Psoas muscle (tissue), 8 donors: ENCODE results near the gene ETV6. TPM values are rescaled to one million over a fixed set of nuclear protein-coding genes. Genes with fewer than 3 reads are reported as not detected.

Experiments used
- ATAC-seq, 4 donors: fragments of 200-7000 bp; cut with Tn5 transposase; one replicate each; pipeline ENCODE4 v1.9.1; 2020; ENCODE audit warnings: moderate library complexity in 3 of 4, mild to moderate bottlenecking in 2 of 4
- DNase-seq, 2 donors: peaks; one replicate each; pipeline ENCODE4 v3.0.0-alpha.2; 2020
- H3K27ac ChIP-seq: fragments of 200-600 bp; one replicate; pipeline ENCODE4 v1.8.0; 2022
- H3K27me3 ChIP-seq, 3 donors: fragments of 200-600 bp in 1 of 3; one replicate each; pipeline versions ENCODE4 v1.6.1 to v1.8.0; 2013 to 2022; ENCODE audit warnings: low read length in 2 of 3, mild to moderate bottlenecking in 2 of 3, moderate library complexity in 1 of 3; ENCODE audit not compliant: insufficient read depth in 3 of 3
- H3K36me3 ChIP-seq, 2 donors: fragments of 200-600 bp in 1 of 2; one replicate each; pipeline versions ENCODE4 v1.6.1 to v1.8.0; 2013 to 2022; ENCODE audit warnings: low read depth in 1 of 2, mild to moderate bottlenecking in 1 of 2, moderate library complexity in 1 of 2; ENCODE audit not compliant: insufficient read depth in 1 of 2
- H3K4me1 ChIP-seq: fragments of 200-600 bp; one replicate; pipeline ENCODE4 v1.8.0; 2022
- H3K4me3 ChIP-seq: fragments of 200-600 bp; one replicate; pipeline ENCODE4 v1.8.0; 2022; ENCODE audit warnings: mild to moderate bottlenecking
- H3K9me3 ChIP-seq: fragments of 200-600 bp; one replicate; pipeline ENCODE4 v1.8.0; 2022
- CTCF ChIP-seq: fragments of 200-600 bp; IDR thresholded peaks from one replicate; pipeline ENCODE4 v1.8.0; 2022; ENCODE audit warnings: antibody characterized with exemption
- WGBS, 3 donors: extraction: QIAGEN DNeasy Blood & Tissue Kit; methylation state at CpG; one replicate each; pipeline versions ENCODE4 v1.1.6 to v1.1.7; 2013; 5-methylcytosine and 5-hydroxymethylcytosine counted together
- intact Hi-C, 2 donors: fragments of 100-400 bp; cut with DNase I; formaldehyde crosslinking; loops; one replicate each; pipeline versions ENCODE4 v1.11.0 to v1.14.2; 2022
- polyA plus RNA-seq, 3 donors: library from polyadenylated mRNA; stranded (reverse); fragments of 200-250 nt; gene quantifications; one replicate each; pipeline ENCODE4 v1.2.3, GENCODE V29; 2013
- total RNA-seq, 4 donors: library from RNA; stranded (reverse); fragmentation: NEBNext Ultra II Directional in 2 of 4; extraction: Animal tissue kit (Norgen Biotek cat#: 25700) in 2 of 4; gene quantifications; one replicate each; pipeline versions ENCODE4 v1.2.1 to v1.2.4, GENCODE V29; 2021 to 2023
- donor health status: healthy with polysubstance abuse.
- donor health status: DM: no; HTN: no; CAD: no; lungs with moderate emphysema.
- donor health status: Bipolar disorder and iron deficiency.
- donor health status: healthy.
- donor health status: DM: yes; HTN: yes; CAD: no.
- donor health status: DM: no; HTN: no; CAD: no.
- donor health status: DM: no; HTN: no; CAD: no.
- donor health status: DM: yes; HTN: yes; CAD: no.

Gene ETV6
- total and polyA plus RNA-seq, 7 donors = 2.8 to 22.9 (median 4.9) TPM

- Histone ChIP-seq H3K27me3 (no peaks in the 10 kb centered on the region), H3K27ac (peak overlapping the region; percentile 44), H3K4me1 (peaks cover 10% of the 10 kb centered on the region), H3K36me3 (peaks cover 0 to 20% of the 10 kb centered on the region in 2 donors), H3K4me3 (no peak overlapping the region), H3K9me3 (no peaks in the 10 kb centered on the region)
- DNase-seq (peak in 1 of 2 donors; percentile 30), ATAC-seq (peak in 3 of 4 donors; percentile 29 to 48 (median 41))
- no peak for TF ChIP-seq CTCF
- intact Hi-C loops = loop anchor here in 1 of 2 donors (5.0 kb wide), 1 partner anchor 38 kb away; no protein-coding TSS in a partner anchor
- 67 to 72% (median 69%) methylated on average over 8 of the region's 8 CpGs for WGBS, 3 donors
These were observed 189.7 kb downstream of the ETV6 start for GRCh38 chr12:11839091-11839641.

GRCh38 chr12:11840366-11840765, 190.9 kb downstream of the ETV6 start:
- Histone ChIP-seq H3K4me3 (no peak overlapping the region), H3K9me3 (no peaks in the 10 kb centered on the region), H3K36me3 (peaks cover 0 to 20% of the 10 kb centered on the region in 2 donors), H3K27me3 (no peaks in the 10 kb centered on the region), H3K27ac (no peak overlapping the region), H3K4me1 (peaks cover 4% of the 10 kb centered on the region)
- WGBS, 3 donors = 58 to 67% (median 60%) methylated on average over 8 of the region's 8 CpGs
- no peak for ATAC-seq
- TF ChIP-seq CTCF = no peak
- intact Hi-C loops = no loop called here
- no peak for DNase-seq

- DNase-seq = no peak
- peaks cover 0 to 17% of the 10 kb centered on the region in 2 donors for H3K36me3 ChIP-seq
- no peaks in the 10 kb centered on the region for H3K27me3 ChIP-seq
- WGBS, 3 donors = 74 to 82% (median 79%) methylated on average over 4 of the region's 4 CpGs
- no peak overlapping the region for H3K4me3 ChIP-seq
- intact Hi-C loops = no loop called here
- no peak overlapping the region for H3K27ac ChIP-seq
- no peak for TF ChIP-seq CTCF
- ATAC-seq = no peak
- H3K4me1 ChIP-seq = no peaks in the 10 kb centered on the region
- no peaks in the 10 kb centered on the region for H3K9me3 ChIP-seq
These were observed 197.0 kb downstream of the ETV6 start for GRCh38 chr12:11846488-11846887.

- TF ChIP-seq CTCF = no peak
- no peak for ATAC-seq
- no peak for DNase-seq
- Histone ChIP-seq H3K27me3 (no peaks in the 10 kb centered on the region), H3K4me1 (no peaks in the 10 kb centered on the region), H3K27ac (no peak overlapping the region), H3K36me3 (peaks cover 0 to 17% of the 10 kb centered on the region in 2 donors), H3K9me3 (no peaks in the 10 kb centered on the region), H3K4me3 (no peak overlapping the region)
- WGBS, 3 donors = 84 to 94% (median 93%) methylated on average over 1 of the region's 1 CpG
- intact Hi-C loops = no loop called here
These were observed 198.1 kb downstream of the ETV6 start for GRCh38 chr12:11847539-11847938.
